Inflammatory macrophage (primary cell): ENCODE results near the gene TNFRSF21.

Experiments
- DNase-seq, 2 donors: peaks; one replicate each; pipeline ENCODE4 v3.0.0-alpha.2; 2020 to 2022

The TNFRSF21 gene

DNA sequence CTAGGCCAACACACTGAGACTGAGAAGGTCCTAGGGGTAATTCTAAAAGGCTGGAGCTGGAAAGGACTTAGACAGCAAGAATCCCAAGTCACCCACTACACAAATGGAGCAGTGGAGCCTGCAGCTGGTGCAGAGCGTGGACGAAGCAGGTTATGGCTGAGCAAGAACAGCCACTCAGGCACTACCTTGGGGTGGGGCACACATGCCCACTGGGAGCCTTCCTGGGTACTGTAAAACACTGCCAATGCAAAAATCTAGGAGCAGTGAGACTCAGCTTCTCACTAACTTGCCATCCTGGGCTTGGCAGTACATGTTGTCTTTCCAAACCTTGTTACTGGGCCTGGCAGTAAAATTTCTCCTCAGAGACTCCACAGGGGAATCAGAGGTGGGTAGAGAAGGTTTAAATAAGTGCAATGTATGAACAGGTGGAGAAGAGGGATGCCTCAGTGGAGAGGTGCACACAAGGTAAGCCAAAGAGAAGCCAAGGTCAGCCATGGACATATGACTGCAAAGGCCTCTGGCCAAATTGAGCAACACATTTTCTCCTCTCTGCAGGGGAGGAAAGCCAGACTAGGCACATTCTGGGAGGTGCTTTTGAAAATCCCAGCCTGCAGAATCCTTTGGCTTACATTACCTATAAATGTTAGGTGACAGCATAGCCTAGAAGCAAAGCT is 105.6 kb downstream of the TNFRSF21 start:
- no peak for DNase-seq

DNA sequence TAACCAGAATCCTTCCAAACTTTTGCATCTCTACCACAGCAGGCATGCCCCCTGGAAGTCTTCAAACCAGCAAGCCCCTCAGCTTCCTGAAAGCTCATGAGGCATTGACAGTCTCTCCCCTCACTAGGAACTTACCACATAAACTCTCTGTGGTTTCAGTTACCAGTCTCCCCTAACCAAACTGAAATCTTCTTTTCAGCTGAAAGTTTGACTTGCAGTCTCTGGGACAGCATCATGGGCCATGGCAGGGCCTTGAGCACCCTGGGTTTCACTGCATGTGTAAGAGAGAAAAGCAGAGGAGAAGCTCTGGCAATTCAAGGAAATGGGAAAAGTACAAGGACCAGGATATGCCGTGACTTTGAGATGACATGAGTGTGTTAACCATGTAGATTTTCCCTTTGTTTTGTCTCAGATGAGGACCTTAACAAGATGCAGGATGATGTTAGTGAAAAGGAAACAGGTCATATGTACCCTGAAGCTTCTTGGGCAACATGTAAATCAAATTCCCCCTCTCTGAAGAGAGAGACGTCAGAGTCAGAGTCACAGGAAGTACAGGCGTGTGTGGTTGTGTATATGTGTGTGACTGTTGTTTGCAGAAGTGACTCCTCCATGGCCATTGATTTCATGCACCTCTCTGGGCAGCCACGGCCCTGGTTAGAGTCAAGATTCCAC is 106.3 kb downstream of the TNFRSF21 start:
- peak; percentile 49 to 58 for DNase-seq

DNA sequence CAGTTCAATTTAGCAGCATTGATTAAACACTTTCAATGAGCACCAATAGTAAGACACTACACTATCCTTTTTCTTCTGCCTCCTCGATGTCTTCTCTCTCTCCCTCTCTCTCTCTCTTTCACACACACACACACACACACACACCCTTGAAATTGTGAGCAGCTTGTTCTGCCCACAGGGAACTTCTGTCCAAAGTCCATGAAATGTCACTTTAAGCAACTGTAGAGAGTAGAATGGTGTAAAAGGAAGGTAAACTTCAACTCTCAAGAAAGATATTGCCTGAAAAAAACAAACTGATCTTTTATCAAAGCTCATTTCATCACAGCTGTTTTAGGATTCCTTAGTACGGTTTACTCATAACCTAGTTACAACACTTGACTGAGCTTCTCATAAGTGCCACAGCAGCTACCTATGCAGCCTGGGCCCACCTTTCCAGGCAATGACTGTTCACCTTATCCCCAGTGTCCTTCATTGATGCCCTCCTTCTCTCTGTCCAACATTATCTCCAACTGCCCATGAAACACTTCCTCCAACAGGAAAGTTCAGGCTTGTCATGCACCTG is 107.0 kb downstream of the TNFRSF21 start:
- DNase-seq, result no peak

DNA sequence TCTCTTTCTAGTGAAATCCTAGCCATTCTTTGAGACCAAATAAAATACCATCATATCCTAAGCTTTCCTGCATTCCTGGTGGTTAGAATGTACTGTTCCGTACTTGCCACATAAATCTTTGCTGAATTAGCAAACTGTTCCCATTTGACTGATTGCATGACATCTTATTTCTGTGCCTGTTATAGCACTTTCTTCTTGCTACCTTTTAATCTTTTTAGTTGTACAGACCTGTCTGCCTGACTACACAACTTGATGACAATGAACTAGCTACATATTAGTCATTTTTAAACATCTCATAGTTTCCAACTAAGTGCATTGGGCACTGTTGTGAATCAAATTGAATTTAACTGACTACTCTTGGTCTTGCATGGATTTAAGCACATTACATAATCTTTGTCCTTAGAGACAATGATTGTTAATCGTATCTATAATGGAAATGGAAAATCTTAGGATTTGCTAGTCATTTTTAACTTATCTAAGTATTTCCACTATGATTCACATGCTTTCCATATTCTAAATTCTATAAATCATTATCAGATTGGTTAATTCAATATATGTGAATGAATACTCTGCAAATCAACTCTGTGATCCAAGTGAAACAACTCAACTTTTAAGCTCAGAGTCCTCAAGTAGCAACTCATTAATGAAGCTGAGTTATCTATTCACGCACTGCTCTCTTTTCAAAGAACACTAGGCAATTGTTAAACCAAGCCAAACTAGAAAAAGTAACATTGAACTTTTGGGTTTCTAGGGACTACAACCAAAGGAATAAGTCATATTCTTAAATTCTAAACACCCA is 109.0 kb downstream of the TNFRSF21 start:
- DNase-seq, result no peak

DNA sequence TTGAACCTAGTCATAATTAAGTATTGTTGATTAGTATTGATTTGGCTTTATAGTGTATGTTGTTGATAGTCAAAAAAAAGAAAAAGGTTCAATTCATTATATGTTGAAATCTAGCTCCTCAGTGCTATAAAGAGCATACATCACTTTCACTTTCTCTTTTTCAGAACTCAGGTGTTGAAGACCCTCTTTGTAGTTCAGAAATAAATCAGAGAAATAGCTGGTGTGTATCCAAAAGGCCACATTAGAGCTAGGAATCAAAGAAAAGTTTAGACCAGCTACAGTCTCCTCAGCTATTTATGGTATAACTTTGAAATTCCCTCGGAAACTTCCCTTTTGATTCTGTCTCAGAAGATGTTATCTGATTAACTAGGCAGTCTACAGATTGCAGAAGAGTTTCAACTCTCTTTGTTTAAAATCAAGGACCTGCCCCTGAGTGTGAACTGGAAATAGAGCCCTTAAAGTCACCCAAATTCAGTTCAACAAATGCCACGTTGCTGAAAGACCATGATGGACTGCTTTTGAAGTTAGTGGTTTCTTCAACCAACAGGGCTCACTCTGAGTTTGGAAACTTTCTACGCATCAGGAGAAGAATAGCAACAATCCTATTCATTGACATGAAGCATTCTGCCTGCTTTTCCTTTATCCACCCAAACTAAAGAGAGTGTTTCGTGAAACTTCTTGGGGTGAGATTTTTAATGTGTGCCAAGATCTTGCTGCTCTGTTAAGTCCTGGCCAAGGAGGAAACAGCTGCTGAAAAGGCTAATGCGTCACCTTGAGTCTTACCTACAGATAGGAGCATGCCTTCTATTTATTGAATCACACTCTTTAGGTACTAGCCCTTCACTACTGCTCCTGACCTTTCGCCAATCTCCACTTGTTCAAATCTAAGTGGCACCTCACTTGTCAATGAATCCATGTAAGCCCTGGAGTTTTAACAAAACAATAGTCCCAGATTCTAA is 111.7 kb downstream of the TNFRSF21 start:
- no peak for DNase-seq

DNA sequence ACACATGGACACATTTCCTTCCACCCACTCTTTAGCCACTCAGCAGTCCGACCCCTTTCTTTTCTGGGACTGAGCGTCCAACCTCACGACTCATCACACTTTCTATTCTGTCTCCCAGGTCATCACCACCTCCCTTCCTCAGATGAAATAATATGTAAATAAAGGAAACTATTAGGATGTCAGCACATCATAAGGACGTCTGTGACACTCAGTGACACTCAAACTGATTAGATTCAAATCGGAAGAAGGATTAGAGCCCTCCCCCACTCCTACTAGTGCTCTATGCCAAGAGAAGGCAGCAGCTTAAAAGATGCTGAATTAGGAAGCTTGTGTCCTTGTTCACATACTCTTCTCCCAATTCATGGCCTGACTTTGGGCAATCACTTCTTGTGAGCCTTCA is 113.6 kb downstream of the TNFRSF21 start:
- no peak for DNase-seq

DNA sequence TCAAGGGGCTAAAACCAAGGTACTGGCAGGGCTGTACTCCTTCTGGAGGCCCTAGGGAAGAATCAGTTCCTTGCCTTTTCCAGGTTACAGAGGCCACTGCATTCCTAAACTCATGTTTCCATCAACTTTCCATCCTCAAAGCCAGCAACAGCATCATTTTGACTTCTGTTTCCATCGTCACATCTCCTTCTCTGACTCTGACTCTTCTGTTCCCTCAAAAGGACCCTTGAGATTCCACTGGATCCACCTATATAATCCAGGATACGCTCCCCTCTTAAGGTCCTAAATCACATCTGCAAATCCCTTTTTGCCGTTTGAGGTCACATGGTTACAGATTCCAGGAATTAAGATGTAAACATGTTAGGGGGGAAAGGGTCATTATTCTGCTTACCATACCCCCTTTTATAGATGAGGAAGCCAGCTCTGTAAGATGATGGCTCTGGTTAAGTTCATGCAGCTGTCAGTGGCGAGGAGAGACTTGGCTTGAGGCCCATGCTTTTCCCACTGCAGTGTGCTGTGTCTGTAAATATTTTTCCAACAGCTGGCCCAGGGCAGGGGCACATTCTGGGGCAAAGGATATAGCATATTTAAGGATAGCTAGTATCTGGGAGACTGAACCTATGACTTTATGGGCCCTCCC is 114.6 kb downstream of the TNFRSF21 start:
- no peak for DNase-seq

DNA sequence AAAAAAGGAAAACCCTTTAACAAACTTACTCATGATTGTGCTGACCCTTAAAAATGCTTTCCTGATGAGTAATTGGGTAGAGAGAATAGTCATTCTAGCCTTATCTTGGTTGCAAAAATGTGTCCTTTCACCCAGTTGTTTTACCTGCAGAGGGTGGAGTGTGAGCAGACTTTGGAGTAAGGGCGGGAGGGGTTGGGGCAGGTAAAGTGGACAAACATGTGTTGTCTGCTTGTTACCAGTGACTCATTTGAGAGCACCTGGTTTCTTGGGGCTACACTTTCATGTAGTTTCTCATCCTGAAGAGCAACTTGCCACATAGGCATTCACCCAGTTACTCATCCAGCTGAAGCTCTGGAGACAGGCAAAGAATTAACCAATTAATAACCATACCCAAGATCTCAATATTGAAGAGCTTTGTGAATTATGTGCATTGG is 121.1 kb downstream of the TNFRSF21 start:
- DNase-seq, result no peak

DNA sequence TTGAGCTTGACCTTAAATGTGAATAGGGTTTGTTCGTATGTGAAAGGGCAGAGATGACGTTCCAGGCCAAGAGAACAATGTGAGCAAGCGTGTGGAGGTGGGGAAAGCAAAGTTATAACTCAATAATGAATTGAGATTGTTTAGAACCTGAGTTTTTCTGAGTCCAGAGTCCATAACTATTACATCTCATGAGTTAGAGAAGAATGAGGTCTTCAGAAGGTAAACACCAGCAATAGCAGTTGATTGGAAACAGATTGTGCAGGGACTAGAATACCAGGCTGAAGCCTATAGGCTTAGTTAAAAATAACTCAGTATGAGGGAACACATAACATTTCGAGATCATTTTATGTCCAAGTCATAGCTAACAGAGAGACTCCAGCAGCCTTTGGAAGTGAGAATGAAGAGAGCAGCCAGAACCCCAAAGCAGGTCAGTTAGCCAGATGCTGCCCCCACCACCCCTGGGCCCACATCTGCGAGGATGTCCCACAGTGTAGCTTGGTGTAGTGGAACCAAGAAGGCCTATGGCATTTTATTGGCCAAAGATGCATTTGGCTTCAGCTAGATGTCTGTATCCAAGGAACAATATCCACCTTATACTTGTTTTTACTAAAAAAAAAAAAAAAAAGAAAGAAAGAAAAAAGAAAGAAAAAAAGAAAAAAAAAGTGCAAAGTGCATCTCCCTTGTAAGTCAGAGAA is 121.7 kb downstream of the TNFRSF21 start:
- DNase-seq, result no peak

DNA sequence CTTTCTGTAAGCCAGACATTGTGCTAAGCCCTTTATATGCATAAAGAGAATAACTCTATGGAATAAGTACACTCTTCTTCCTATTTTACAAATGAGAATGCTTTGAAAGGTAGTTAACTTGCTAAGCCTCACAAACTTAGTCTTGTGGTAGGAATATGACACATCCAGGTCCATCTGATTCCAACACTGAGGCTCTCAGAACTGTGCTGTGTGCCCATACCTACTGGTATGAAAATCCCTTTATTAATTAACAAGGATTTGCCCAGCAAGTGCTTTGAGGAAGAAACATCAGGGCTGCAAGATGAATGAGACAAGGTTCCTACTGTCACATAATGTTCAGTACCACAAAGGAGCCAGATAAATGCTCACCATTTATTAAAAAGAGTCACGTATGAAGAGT is 122.6 kb downstream of the TNFRSF21 start:
- no peak for DNase-seq

DNA sequence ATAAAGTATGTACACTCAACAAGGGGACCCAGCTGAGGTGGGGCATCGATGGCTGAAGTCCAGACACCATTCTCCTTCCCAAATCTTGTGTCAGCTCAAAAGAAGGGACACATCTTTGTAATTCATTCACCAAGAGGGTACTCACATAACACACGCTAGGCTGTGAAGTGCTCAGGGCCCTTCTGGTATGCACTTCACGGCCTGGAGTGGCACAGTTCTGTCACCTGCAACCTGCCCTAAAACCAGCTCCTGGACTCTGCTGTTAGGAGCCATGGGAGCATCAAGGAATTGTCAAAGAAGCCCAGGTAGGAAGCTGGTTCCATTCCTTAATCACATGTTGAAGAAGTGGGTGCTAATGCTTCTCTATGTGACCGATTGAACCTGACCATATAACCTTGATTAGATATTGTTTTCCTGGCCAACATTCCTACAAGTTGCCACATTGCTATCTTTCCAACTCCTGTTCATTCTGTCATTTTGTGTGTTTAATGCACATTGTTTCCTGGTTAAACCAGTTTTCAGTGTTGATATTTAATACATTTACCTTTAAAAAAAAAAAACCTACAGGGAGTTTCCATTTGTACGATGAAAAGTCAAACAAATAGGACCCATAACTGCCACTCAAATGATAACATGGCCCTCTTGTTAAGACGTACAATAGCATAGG is 127.3 kb downstream of the TNFRSF21 start:
- no peak for DNase-seq

DNA sequence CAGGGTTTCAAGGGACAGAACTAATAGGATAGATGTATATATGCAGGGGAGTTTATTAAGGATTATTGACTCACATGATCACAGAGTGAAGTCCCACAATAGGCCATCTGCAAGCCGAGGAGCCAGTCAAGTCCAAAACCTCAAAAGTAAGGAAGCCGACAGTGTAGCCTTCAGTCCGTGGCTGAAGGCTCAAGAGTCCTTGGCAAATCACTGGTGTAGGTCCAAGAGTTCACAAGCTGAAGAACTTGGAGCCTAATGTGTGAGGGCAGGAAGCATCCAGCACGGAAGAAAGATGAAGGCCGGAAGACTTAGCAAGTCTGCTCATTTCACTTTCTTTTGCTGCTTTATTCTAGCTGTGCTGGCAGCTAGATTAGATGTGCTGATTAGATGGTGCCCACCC is 128.0 kb downstream of the TNFRSF21 start:
- no peak for DNase-seq
